Psoas muscle (tissue), 8 donors: ENCODE measurements around the gene PIEZO1. TPM values are rescaled to one million over a fixed set of nuclear protein-coding genes. Genes with fewer than 3 reads are reported as not detected.

Experiments
- ATAC-seq, 4 donors: fragments of 200-7000 bp; cut with Tn5 transposase; one replicate each; pipeline ENCODE4 v1.9.1; 2020; ENCODE audit warnings: moderate library complexity in 3 of 4, mild to moderate bottlenecking in 2 of 4
- DNase-seq, 2 donors: peaks; one replicate each; pipeline ENCODE4 v3.0.0-alpha.2; 2020
- H3K27ac ChIP-seq: fragments of 200-600 bp; one replicate; pipeline ENCODE4 v1.8.0; 2022
- H3K27me3 ChIP-seq, 3 donors: fragments of 200-600 bp in 1 of 3; one replicate each; pipeline versions ENCODE4 v1.6.1 to v1.8.0; 2013 to 2022; ENCODE audit warnings: low read length in 2 of 3, mild to moderate bottlenecking in 2 of 3, moderate library complexity in 1 of 3; ENCODE audit not compliant: insufficient read depth in 3 of 3
- H3K36me3 ChIP-seq, 2 donors: fragments of 200-600 bp in 1 of 2; one replicate each; pipeline versions ENCODE4 v1.6.1 to v1.8.0; 2013 to 2022; ENCODE audit warnings: low read depth in 1 of 2, mild to moderate bottlenecking in 1 of 2, moderate library complexity in 1 of 2; ENCODE audit not compliant: insufficient read depth in 1 of 2
- H3K4me1 ChIP-seq: fragments of 200-600 bp; one replicate; pipeline ENCODE4 v1.8.0; 2022
- H3K4me3 ChIP-seq: fragments of 200-600 bp; one replicate; pipeline ENCODE4 v1.8.0; 2022; ENCODE audit warnings: mild to moderate bottlenecking
- H3K9me3 ChIP-seq: fragments of 200-600 bp; one replicate; pipeline ENCODE4 v1.8.0; 2022
- CTCF ChIP-seq: fragments of 200-600 bp; IDR thresholded peaks from one replicate; pipeline ENCODE4 v1.8.0; 2022; ENCODE audit warnings: antibody characterized with exemption
- WGBS, 3 donors: extraction: QIAGEN DNeasy Blood & Tissue Kit; methylation state at CpG; one replicate each; pipeline versions ENCODE4 v1.1.6 to v1.1.7; 2013; 5-methylcytosine and 5-hydroxymethylcytosine counted together
- intact Hi-C, 2 donors: fragments of 100-400 bp; cut with DNase I; formaldehyde crosslinking; loops; one replicate each; pipeline versions ENCODE4 v1.11.0 to v1.14.2; 2022
- polyA plus RNA-seq, 3 donors: library from polyadenylated mRNA; stranded (reverse); fragments of 200-250 nt; gene quantifications; one replicate each; pipeline ENCODE4 v1.2.3, GENCODE V29; 2013
- total RNA-seq, 4 donors: library from RNA; stranded (reverse); fragmentation: NEBNext Ultra II Directional in 2 of 4; extraction: Animal tissue kit (Norgen Biotek cat#: 25700) in 2 of 4; gene quantifications; one replicate each; pipeline versions ENCODE4 v1.2.1 to v1.2.4, GENCODE V29; 2021 to 2023
- donor health status: healthy with polysubstance abuse.
- donor health status: DM: no; HTN: no; CAD: no; lungs with moderate emphysema.
- donor health status: Bipolar disorder and iron deficiency.
- donor health status: healthy.
- donor health status: DM: yes; HTN: yes; CAD: no.
- donor health status: DM: no; HTN: no; CAD: no.
- donor health status: DM: no; HTN: no; CAD: no.
- donor health status: DM: yes; HTN: yes; CAD: no.

PIEZO1 gene
- total and polyA plus RNA-seq, 7 donors, result 7.2 to 26.8 (median 10.2) TPM

GRCh38 chr16:88811769-88812512 is 26.9 kb upstream of the PIEZO1 start, which contains the start of gene APRT:
APRT (minus strand) TSS chr16:88811928; CDS start chr16:88811899, 29 bp downstream.
- Histone ChIP-seq H3K27me3 (no peaks in the 10 kb centered on the region), H3K4me1 (peaks cover 13% of the 10 kb centered on the region), H3K9me3 (no peaks in the 10 kb centered on the region), H3K4me3 (peak within 1 kb of the TSS; percentile 88), H3K36me3 (peaks cover 6 to 25% of the 10 kb centered on the region in 2 donors), H3K27ac (peak within 1 kb of the TSS; percentile 93)
- TF ChIP-seq CTCF, result peak; percentile 34
- intact Hi-C loops, result loop anchor here (5.0 to 10.0 kb wide), 5 partner anchors 45 to 405 kb away; partner anchors contain the start of genes ACSF3 (in 2 of the 2), GALNS (in 1 of the 2), TRAPPC2L (in 1 of the 2) and ZNF778 (in 1 of the 2)
- 1% methylated on average over 24 to 84 of the region's 84 CpGs for WGBS, 3 donors
- peak; percentile 94 to 98 for DNase-seq
- peak; percentile 90 to 93 (median 93) for ATAC-seq

- Histone ChIP-seq H3K4me1 (peaks cover 13% of the 10 kb centered on the region), H3K27ac (peak overlapping the region; percentile 93), H3K9me3 (no peaks in the 10 kb centered on the region), H3K36me3 (peaks cover 6 to 25% of the 10 kb centered on the region in 2 donors), H3K4me3 (peak overlapping the region; percentile 88), H3K27me3 (no peaks in the 10 kb centered on the region)
- intact Hi-C loops, result loop anchor here (5.0 to 10.0 kb wide), 5 partner anchors 46 to 406 kb away; partner anchors contain the start of genes ACSF3 (in 2 of the 2), GALNS (in 1 of the 2), TRAPPC2L (in 1 of the 2) and ZNF778 (in 1 of the 2)
- TF ChIP-seq CTCF, result no peak
- 3 to 6% (median 5%) methylated on average over 52 to 65 of the region's 65 CpGs for WGBS, 3 donors
- ATAC-seq (peak; percentile 76 to 84 (median 79)), DNase-seq (peak; percentile 86 to 91)
Measured at GRCh38 chr16:88810912-88811768, 26.1 kb upstream of the PIEZO1 start.

GRCh38 chr16:88810166-88810911 is 25.3 kb upstream of the PIEZO1 start:
- no peaks in the 10 kb centered on the region for H3K27me3 ChIP-seq
- intact Hi-C loops, result loop anchor here (5.0 to 10.0 kb wide), 5 partner anchors 47 to 407 kb away; partner anchors contain the start of genes ACSF3 (in 2 of the 2), GALNS (in 1 of the 2), TRAPPC2L (in 1 of the 2) and ZNF778 (in 1 of the 2)
- 36 to 46% (median 40%) methylated on average over 12 of the region's 12 CpGs for WGBS, 3 donors
- H3K9me3 ChIP-seq, result no peaks in the 10 kb centered on the region
- peaks cover 6 to 25% of the 10 kb centered on the region in 2 donors for H3K36me3 ChIP-seq
- ATAC-seq, result no peak
- H3K4me1 ChIP-seq, result peaks cover 13% of the 10 kb centered on the region
- peak overlapping the region; percentile 88 for H3K4me3 ChIP-seq
- TF ChIP-seq CTCF, result no peak
- peak in 1 of 2 donors; percentile 56 for DNase-seq
- H3K27ac ChIP-seq, result peak overlapping the region; percentile 93

GRCh38 chr16:88809676-88810165 is 24.7 kb upstream of the PIEZO1 start:
- peak; percentile 11 to 45 for DNase-seq
- 72 to 81% (median 80%) methylated on average over 10 of the region's 10 CpGs for WGBS, 3 donors
- H3K27ac ChIP-seq, result no peak overlapping the region
- peaks cover 13% of the 10 kb centered on the region for H3K4me1 ChIP-seq
- intact Hi-C loops, result loop anchor here (5.0 to 10.0 kb wide), 5 partner anchors 48 to 408 kb away; partner anchors contain the start of genes ACSF3 (in 2 of the 2), GALNS (in 1 of the 2), TRAPPC2L (in 1 of the 2) and ZNF778 (in 1 of the 2)
- H3K36me3 ChIP-seq, result peaks cover 6 to 25% of the 10 kb centered on the region in 2 donors
- no peak overlapping the region for H3K4me3 ChIP-seq
- ATAC-seq, result no peak
- H3K9me3 ChIP-seq, result no peaks in the 10 kb centered on the region
- H3K27me3 ChIP-seq, result peaks cover 0 to under 1% (median 0%) of the 10 kb centered on the region in 3 donors
- TF ChIP-seq CTCF, result no peak
